ENCODE data around the gene XKR8.

The XKR8 gene

GRCh38 chr1:27955076-27955475 is 4.7 kb upstream of the XKR8 start:
- DNase-seq (ENCODE audit: low read depth) = no peak

GRCh38 chr1:27956761-27957160 is 3.0 kb upstream of the XKR8 start:
- no peak for DNase-seq (ENCODE audit: low read depth)

GRCh38 chr1:27957655-27958054 is 2.1 kb upstream of the XKR8 start:
- no peak for DNase-seq (ENCODE audit: low read depth)

GRCh38 chr1:27958513-27958912 is 1.3 kb upstream of the XKR8 start:
- DNase-seq (ENCODE audit: low read depth) = no peak

GRCh38 chr1:27960762-27961645 is 1.2 kb downstream of the XKR8 start:
- no peak for DNase-seq (ENCODE audit: low read depth)

GRCh38 chr1:27961646-27962221 is 2.0 kb downstream of the XKR8 start:
- DNase-seq (ENCODE audit: low read depth) = no peak

- DNase-seq (ENCODE audit: low read depth) = no peak
Observed at GRCh38 chr1:27963393-27963792, 3.6 kb downstream of the XKR8 start.

GRCh38 chr1:27966402-27967105 is 6.8 kb downstream of the XKR8 start:
- DNase-seq (ENCODE audit: low read depth) = no peak

- DNase-seq (ENCODE audit: low read depth) = no peak
Observed at GRCh38 chr1:27967106-27967883, 7.5 kb downstream of the XKR8 start.

GRCh38 chr1:27967884-27968466 is 8.2 kb downstream of the XKR8 start:
- DNase-seq (ENCODE audit: low read depth) = no peak

GRCh38 chr1:27968692-27969091 is 8.9 kb downstream of the XKR8 start:
- peak; percentile 73 for DNase-seq (ENCODE audit: low read depth)

- peak; percentile 49 for DNase-seq (ENCODE audit: low read depth)
Observed at GRCh38 chr1:27970401-27970800, 10.6 kb downstream of the XKR8 start.

GRCh38 chr1:27971674-27972073 is 11.9 kb downstream of the XKR8 start:
- no peak for DNase-seq (ENCODE audit: low read depth)

GRCh38 chr1:27972141-27972540 is 12.4 kb downstream of the XKR8 start:
- DNase-seq (ENCODE audit: low read depth) = no peak

- DNase-seq (ENCODE audit: low read depth) = no peak
Observed at GRCh38 chr1:27973771-27974416, 14.1 kb downstream of the XKR8 start.

GRCh38 chr1:27974417-27974781 is 14.6 kb downstream of the XKR8 start:
- DNase-seq (ENCODE audit: low read depth) = no peak

- DNase-seq (ENCODE audit: low read depth) = no peak
Observed at GRCh38 chr1:27979151-27979858, 19.5 kb downstream of the XKR8 start.

GRCh38 chr1:27979859-27980201 is 20.1 kb downstream of the XKR8 start:
- DNase-seq (ENCODE audit: low read depth) = no peak

- no peak for DNase-seq (ENCODE audit: low read depth)
Observed at GRCh38 chr1:27980216-27980845, 20.6 kb downstream of the XKR8 start.

- DNase-seq (ENCODE audit: low read depth) = no peak
Observed at GRCh38 chr1:27981145-27981544, 21.4 kb downstream of the XKR8 start.

Measured in HS-27A (cell line).